ENCODE results near the gene TSPAN18.

The TSPAN18 gene

DNA sequence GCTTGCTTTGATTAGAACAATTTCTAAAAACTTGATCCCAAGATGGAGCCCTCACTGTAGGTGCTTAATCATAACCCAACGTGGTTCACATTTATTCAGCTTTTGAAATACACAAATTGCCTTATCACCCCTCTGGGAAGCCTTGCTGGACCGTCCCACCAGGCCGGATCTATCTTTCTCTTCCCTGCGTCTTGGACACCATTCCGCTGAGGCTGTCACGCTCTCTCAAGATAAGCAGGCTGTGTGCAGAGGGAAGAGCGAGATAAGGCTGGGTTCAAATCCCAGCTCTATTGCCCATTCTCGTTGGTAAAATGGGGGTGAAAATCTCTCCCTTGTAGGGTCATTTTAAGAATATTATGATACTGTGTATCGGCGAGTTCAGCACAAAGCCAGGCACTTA, 244.4 kb downstream of the TSPAN18 start:
- no peak for DNase-seq

- no peak for DNase-seq
Measured at GRCh38 chr11:44972746-44973435, 246.1 kb downstream of the TSPAN18 start.

- DNase-seq = no peak
Measured at GRCh38 chr11:44973632-44974401, 247.1 kb downstream of the TSPAN18 start.

DNA sequence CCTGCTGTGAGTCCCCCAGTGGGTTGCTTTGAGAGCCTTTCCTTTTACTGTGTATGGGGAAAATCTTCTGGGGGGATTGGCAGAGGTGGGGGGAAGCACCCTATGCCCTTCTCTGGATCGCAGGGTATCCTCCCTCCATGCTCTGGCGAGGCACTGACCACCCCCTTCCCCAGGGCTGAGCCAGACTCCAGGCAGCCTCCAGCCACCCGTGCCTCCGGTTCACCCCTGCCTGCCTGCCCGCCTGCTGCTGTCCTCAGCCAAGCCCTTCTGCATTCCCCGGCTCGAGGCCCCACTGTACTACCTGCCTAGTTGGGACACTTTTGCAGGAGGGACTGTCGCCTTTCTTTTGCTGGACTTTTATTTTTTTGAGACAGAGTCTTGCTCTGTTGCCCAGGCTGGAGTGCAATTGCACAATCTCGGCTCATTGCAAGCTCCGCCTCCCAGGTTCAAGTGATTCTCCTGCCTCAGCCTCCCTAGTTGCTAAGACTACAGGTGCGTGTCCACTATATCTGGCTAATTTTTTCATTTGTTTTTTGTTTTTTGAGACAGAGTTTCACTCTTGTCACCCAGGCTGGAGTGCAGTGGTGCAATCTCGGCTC, 247.7 kb downstream of the TSPAN18 start:
- DNase-seq = no peak

GRCh38 chr11:44976576-44976975, 249.8 kb downstream of the TSPAN18 start:
- no peak for DNase-seq

DNA sequence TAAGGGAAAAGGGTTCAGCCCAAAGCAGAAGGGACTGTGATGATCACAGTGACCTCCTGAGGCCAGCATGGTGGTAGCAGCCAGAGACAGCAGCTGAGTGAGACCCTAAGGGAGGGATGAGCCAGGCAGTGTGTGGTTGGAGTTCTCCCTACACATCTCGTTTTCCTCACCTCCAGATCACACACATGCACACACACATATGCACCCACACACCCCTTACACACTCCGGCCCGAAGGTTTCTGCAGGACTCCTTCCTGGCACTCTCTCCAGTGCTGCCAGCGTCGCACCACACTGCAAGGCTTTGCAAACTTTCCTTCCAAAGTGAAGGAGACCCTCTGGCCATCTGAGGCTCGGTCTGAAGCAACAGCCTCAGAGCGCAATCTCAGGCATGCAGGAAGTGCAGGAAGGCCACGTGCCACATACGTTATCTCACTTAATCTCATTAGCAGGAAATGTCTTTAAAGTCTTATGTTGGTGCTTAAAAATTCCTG, 250.8 kb downstream of the TSPAN18 start:
- no peak for DNase-seq

GRCh38 chr11:44978274-44978960, 251.7 kb downstream of the TSPAN18 start:
- no peak for DNase-seq

- no peak for DNase-seq
Measured at GRCh38 chr11:44978961-44979331, 252.2 kb downstream of the TSPAN18 start.

- DNase-seq = no peak
Measured at GRCh38 chr11:44979543-44980399, 253.0 kb downstream of the TSPAN18 start.

GRCh38 chr11:44980533-44981427, 254.0 kb downstream of the TSPAN18 start:
- DNase-seq = no peak

Data from activated CD8-positive, alpha-beta memory T cell treated with anti-CD3 and anti-CD28 coated beads, Interleukin-2, amount 50 U/mL, for 4 hours (primary cell).